Keratinocyte (primary cell): ENCODE measurements around the gene FAF2. TPM values are rescaled to one million over a fixed set of nuclear protein-coding genes. Genes with fewer than 3 reads are reported as not detected.

Experiments
- DNase-seq: peaks from one replicate; pipeline ENCODE4 v3.0.0-alpha.2; 2011; ENCODE audit warnings: low read depth, missing footprints, low spot score
- FAIRE-seq: peaks from 2 replicates; lab custom pipeline; 2011; peaks lifted over from hg19 to GRCh38; lab: Jason Lieb, UNC
- H2AFZ ChIP-seq: 2 replicates; pipeline ENCODE4 v1.6.0; 2012; ENCODE audit warnings: low read length, control low read depth, inconsistent platforms; ENCODE audit not compliant: control insufficient read depth
- H3K27ac ChIP-seq: 2 replicates; pipeline ENCODE4 v1.5.1; 2011; ENCODE audit warnings: low read length; ENCODE audit not compliant: control insufficient read depth, insufficient read depth
- H3K27me3 ChIP-seq: 3 replicates; pipeline ENCODE4 v1.6.0; 2011; ENCODE audit warnings: low read length; ENCODE audit not compliant: control insufficient read depth, insufficient read depth; ENCODE audit errors: extremely low read depth
- H3K36me3 ChIP-seq, 2 experiments: 2 replicates in 1 of 2; 3 replicates in 1 of 2; pipeline ENCODE4 v1.5.1; 2011; ENCODE audit warnings: low read length in 2 of 2, mild to moderate bottlenecking in 1 of 2; ENCODE audit not compliant: control insufficient read depth in 2 of 2, insufficient read depth in 2 of 2; ENCODE audit errors: extremely low read depth in 1 of 2
- H3K4me1 ChIP-seq: 3 replicates; pipeline ENCODE4 v1.5.1; 2011; ENCODE audit warnings: low read length; ENCODE audit not compliant: control insufficient read depth, insufficient read depth; ENCODE audit errors: extremely low read depth
- H3K4me2 ChIP-seq: 3 replicates; pipeline ENCODE4 v1.6.0; 2011; ENCODE audit warnings: low read depth, low read length; ENCODE audit not compliant: control insufficient read depth, insufficient read depth; ENCODE audit errors: extremely low read depth
- H3K4me3 ChIP-seq, 3 experiments: fragments of 200-600 bp in 1 of 3; sonication (generic) in 1 of 3; 2 replicates in 2 of 3; 3 replicates in 1 of 3; pipeline ENCODE4 v1.5.1; 2011 to 2016; ENCODE audit warnings: low read length in 3 of 3, mild to moderate bottlenecking in 3 of 3, control low read depth in 2 of 3, inconsistent platforms in 1 of 3, low read depth in 1 of 3, mixed read lengths in 1 of 3, mixed run types in 1 of 3, moderate library complexity in 1 of 3; ENCODE audit not compliant: control insufficient read depth in 2 of 3, insufficient read depth in 2 of 3; ENCODE audit errors: extremely low read depth in 1 of 3
- H3K79me2 ChIP-seq: 2 replicates; pipeline ENCODE4 v1.6.0; 2012; ENCODE audit warnings: low read length; ENCODE audit not compliant: control insufficient read depth, insufficient read depth
- H3K9ac ChIP-seq: 3 replicates; pipeline ENCODE4 v1.6.0; 2011; ENCODE audit warnings: low read length; ENCODE audit not compliant: control insufficient read depth, insufficient read depth; ENCODE audit errors: extremely low read depth
- H3K9me1 ChIP-seq: 3 replicates; pipeline ENCODE4 v1.6.0; 2011; ENCODE audit warnings: low read length; ENCODE audit not compliant: control insufficient read depth, insufficient read depth; ENCODE audit errors: extremely low read depth
- H3K9me3 ChIP-seq: 2 replicates; pipeline ENCODE4 v1.5.1; 2012; ENCODE audit warnings: low read depth, low read length; ENCODE audit not compliant: control insufficient read depth
- H4K20me1 ChIP-seq: 3 replicates; pipeline ENCODE4 v1.6.0; 2011; ENCODE audit warnings: low read length; ENCODE audit not compliant: control insufficient read depth, insufficient read depth; ENCODE audit errors: extremely low read depth
- CTCF ChIP-seq, 3 experiments: IDR thresholded peaks in 1 of 3; conservative IDR thresholded peaks in 1 of 3; optimal IDR thresholded peaks in 1 of 3; 2 replicates in 2 of 3; 3 replicates in 1 of 3; pipeline versions ENCODE3 to v1.5.1; 2011; ENCODE audit warnings: low read length in 3 of 3, mild to moderate bottlenecking in 3 of 3, moderate library complexity in 2 of 3, control low read depth in 1 of 3, inconsistent platforms in 1 of 3; ENCODE audit not compliant: insufficient read depth in 2 of 3; ENCODE audit errors: extremely low read depth in 1 of 3
- EZH2 ChIP-seq: IDR thresholded peaks from one replicate; pipeline ENCODE4 v1.6.1; 2012; ENCODE audit warnings: inconsistent platforms, mild to moderate bottlenecking, low read length, moderate library complexity
- dilution Hi-C: fragments of 300-500 bp; cut with MboI; formaldehyde crosslinking; loops from one replicate; pipeline ENCODE4 v1.7.0; 2020; ENCODE audit warnings: low sequenced_read_pairs; ENCODE audit not compliant: extremely low pct_ligation_motif_present
- polyA plus RNA-seq, 5 experiments: library from polyadenylated mRNA; depleted of rRNA in 3 of 5; stranded (reverse) in 3 of 5; stranded (forward) in 1 of 5; unstranded in 1 of 5; fragments of >200 nt; gene quantifications; 1 replicate in 1 of 5; 2 replicates in 3 of 5; 3 replicates in 1 of 5; pipeline versions ENCODE4 v1.2.1 to v1.2.3, GENCODE V29; 2011 to 2012; ENCODE audit warnings: missing spikeins in 2 of 5, low read depth in 1 of 5, low replicate concordance in 1 of 5

FAF2 gene
- polyA plus RNA-seq, 1 donor (not counting 4 experiments of a cell fraction or from before 2014, with no cell fraction given), result 52.9 TPM

DNA sequence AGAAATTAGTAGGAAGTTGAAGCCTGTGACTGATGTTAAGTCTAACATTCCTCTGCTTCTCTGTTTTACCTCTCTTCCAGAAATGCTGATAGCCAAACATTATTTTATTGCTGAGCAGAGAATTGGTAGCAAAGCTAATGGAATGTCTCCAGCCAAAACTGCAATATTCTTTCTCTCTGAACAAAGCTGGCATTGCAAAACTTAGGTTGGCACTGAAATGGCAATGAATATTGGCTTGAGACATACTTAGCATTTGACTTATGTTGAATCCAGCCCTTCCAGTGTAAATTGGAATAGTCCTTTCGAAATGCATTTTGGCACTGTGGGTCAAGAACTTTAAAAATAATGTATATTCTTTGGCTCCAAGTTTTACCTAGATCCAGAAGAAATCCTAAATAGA is 21.1 kb downstream of the FAF2 start:
- Histone ChIP-seq H3K27ac (no peak overlapping the region), H3K79me2 (peaks cover 49% of the 10 kb centered on the region), H3K9ac (no peak overlapping the region), H2AFZ (no peak overlapping the region), H3K36me3 (peaks cover 4 to 8% of the 10 kb centered on the region in 2 experiments), H3K9me1 (no peaks in the 10 kb centered on the region), H3K4me3 (no peak overlapping the region), H4K20me1 (peaks cover 2% of the 10 kb centered on the region), H3K27me3 (no peaks in the 10 kb centered on the region), H3K9me3 (no peaks in the 10 kb centered on the region), H3K4me2 (no peak overlapping the region), H3K4me1 (no peaks in the 10 kb centered on the region)
- FAIRE-seq (no peak), DNase-seq (no peak)
- dilution Hi-C loops, result no loop called here
- TF ChIP-seq EZH2, result no peak
- no peak for TF ChIP-seq CTCF (optimal IDR thresholded peaks at IDR 0.05 in 1 of 3, IDR thresholded peaks at IDR 0.05 in 1 of 3, conservative IDR thresholded peaks at IDR 0.05 in 1 of 3; ENCODE audit: extremely low read depth in 1 of 3, insufficient read depth in 2 of 3, low read length in 3 of 3)

DNA sequence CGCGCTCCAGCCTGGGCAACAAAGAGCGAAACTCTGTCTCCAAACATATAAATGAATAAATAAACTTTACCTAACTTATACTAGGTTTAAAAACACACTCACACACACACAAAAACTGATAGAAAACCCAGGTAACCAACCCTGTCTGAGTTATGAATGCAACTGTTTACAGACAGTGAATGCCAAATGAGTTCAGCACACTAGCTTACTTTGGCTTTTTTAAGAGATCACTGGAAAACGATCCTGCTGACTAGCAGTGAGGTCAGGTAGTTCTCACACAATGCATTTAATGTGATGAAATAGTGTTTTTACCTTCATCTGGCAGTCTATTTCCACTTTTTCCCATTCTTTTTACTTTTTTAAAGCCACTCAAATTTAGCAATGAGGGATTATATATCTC is 22.4 kb downstream of the FAF2 start:
- DNase-seq, result no peak
- TF ChIP-seq CTCF (optimal IDR thresholded peaks at IDR 0.05 in 1 of 3, IDR thresholded peaks at IDR 0.05 in 1 of 3, conservative IDR thresholded peaks at IDR 0.05 in 1 of 3; ENCODE audit: extremely low read depth in 1 of 3, insufficient read depth in 2 of 3, low read length in 3 of 3) (no peak), EZH2 (no peak)
- Histone ChIP-seq H3K27ac (no peak overlapping the region), H3K9me1 (no peaks in the 10 kb centered on the region), H3K9ac (no peak overlapping the region), H3K4me1 (no peaks in the 10 kb centered on the region), H3K9me3 (no peaks in the 10 kb centered on the region), H4K20me1 (peaks cover 2% of the 10 kb centered on the region), H3K36me3 (peaks cover 4 to 8% of the 10 kb centered on the region in 2 experiments), H3K4me2 (no peak overlapping the region), H3K4me3 (no peak overlapping the region), H3K79me2 (peaks cover 47% of the 10 kb centered on the region), H3K27me3 (no peaks in the 10 kb centered on the region), H2AFZ (no peak overlapping the region)
- dilution Hi-C loops, result no loop called here
- no peak for FAIRE-seq
